ENCODE data around the gene RPS6KA4.

DNA sequence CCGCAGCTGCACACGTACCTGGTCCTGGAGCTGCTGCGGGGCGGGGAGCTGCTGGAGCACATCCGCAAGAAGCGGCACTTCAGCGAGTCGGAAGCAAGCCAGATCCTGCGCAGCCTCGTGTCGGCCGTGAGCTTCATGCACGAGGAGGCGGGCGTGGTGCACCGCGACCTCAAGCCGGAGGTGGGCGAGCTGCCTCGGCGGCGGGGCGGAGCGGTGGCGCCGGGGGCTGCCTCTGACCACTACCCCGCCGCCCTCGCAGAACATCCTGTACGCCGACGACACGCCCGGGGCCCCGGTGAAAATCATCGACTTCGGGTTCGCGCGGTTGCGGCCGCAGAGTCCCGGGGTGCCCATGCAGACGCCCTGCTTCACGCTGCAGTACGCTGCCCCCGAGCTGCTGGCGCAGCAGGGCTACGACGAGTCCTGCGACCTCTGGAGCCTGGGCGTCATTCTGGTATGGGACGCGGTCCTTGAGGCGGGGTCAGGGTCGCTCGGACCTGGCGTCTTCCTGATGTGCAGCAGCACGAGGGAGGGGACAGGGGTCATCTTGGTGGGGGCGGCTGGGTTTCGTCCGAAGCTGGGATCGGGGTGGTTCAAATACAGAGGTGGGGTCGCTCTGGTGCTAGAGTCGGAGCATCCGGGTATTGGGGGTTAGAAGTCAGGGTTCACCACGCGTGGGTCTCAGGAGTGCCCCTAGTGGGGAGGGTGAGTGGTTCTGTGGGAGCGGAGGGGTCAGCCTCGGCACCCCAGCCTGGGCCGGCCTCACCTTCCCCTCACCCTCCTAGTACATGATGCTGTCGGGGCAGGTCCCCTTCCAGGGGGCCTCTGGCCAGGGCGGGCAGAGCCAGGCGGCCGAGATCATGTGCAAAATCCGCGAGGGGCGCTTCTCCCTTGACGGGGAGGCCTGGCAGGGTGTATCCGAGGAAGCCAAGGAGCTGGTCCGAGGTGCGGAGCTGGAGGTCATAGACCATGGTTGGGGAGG lies 10.8 kb downstream of the RPS6KA4 start:
- peak in 2 of 3 experiments; percentile 13 to 31; a peak in 1 of 6 replicates for TF ChIP-seq CTCF (IDR thresholded peaks at IDR 0.05 in 2 of 3, conservative IDR thresholded peaks at IDR 0.05 in 1 of 3; ENCODE audit: borderline replicate concordance in 1 of 3, insufficient read depth in 1 of 3, low read depth in 2 of 3, low read length in 2 of 3)
- TF ChIP-seq TCF7L2 (IDR thresholded peaks at IDR 0.05; ENCODE audit: borderline replicate concordance, extremely low read depth, insufficient read depth, insufficient read length), result no peak
- no peak for TF ChIP-seq POLR2AphosphoS5 (IDR thresholded peaks at IDR 0.05; ENCODE audit: low read depth, low read length)
- TF ChIP-seq POLR2A (IDR thresholded peaks at IDR 0.05; ENCODE audit: borderline replicate concordance, extremely low read depth, insufficient read depth, insufficient read length), result no peak
- no peak for TF ChIP-seq SP1 (IDR thresholded peaks at IDR 0.05; ENCODE audit: low read depth)
- TF ChIP-seq ATF3 (IDR thresholded peaks at IDR 0.05), result no peak
- TF ChIP-seq, protein P1, sequence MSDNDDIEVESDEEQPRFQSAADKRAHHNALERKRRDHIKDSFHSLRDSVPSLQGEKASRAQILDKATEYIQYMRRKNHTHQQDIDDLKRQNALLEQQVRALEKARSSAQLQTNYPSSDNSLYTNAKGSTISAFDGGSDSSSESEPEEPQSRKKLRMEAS (IDR thresholded peaks at IDR 0.05), result no peak
- no peak for TF ChIP-seq REST (IDR thresholded peaks at IDR 0.05; ENCODE audit: low read depth)
- TF ChIP-seq EZH2phosphoT487 (IDR thresholded peaks at IDR 0.05; ENCODE audit: borderline replicate concordance), result no peak
- no peak for TF ChIP-seq SRF (IDR thresholded peaks at IDR 0.05; ENCODE audit: low read depth)
- no peak for TF ChIP-seq EGR1 (IDR thresholded peaks at IDR 0.05; ENCODE audit: low read depth)

Measured in HCT116 (cell line).